G401.6 (cell line): ENCODE data around the gene C3orf20.

ENCODE experiments used
- FAIRE-seq: peaks from 2 replicates; lab custom pipeline; 2012; peaks lifted over from hg19 to GRCh38; lab: Jason Lieb, UNC

Gene C3orf20

GRCh38 chr3:14816359-14816758, 141.4 kb downstream of the C3orf20 start:
- no peak for FAIRE-seq

- FAIRE-seq = no peak
Measured at GRCh38 chr3:14818804-14819500, 144.0 kb downstream of the C3orf20 start, which contains the start of gene FGD5. FGD5 (plus strand) TSS chr3:14818962; CDS start chr3:14819072, 110 bp downstream.

GRCh38 chr3:14819671-14820070, 144.7 kb downstream of the C3orf20 start:
- FAIRE-seq = no peak

GRCh38 chr3:14820156-14820555, 145.2 kb downstream of the C3orf20 start:
- FAIRE-seq = no peak

- no peak for FAIRE-seq
Measured at GRCh38 chr3:14821151-14821550, 146.2 kb downstream of the C3orf20 start.

- no peak for FAIRE-seq
Measured at GRCh38 chr3:14822134-14822533, 147.2 kb downstream of the C3orf20 start.
